GM23338 (cell line): ENCODE data around the gene SRGAP3. TPM values are rescaled to one million over a fixed set of nuclear protein-coding genes. Genes with fewer than 3 reads are reported as not detected.

Experiments used
- ATAC-seq: fragments of 200-7000 bp; cut with Tn5 transposase; 3 replicates; pipeline ENCODE4 v1.9.1; 2020
- DNase-seq: peaks from one replicate; pipeline ENCODE4 v3.0.0-alpha.2; 2015; ENCODE audit warnings: low spot score
- H2AFZ ChIP-seq: fragments of 200-600 bp; sonication (generic); 2 replicates; pipeline ENCODE4 v1.8.0; 2016; ENCODE audit warnings: antibody characterized with exemption, mild to moderate bottlenecking, moderate library complexity
- H3F3A ChIP-seq: fragments of 200-600 bp; sonication (generic); replicated peaks from 2 replicates; pipeline ENCODE4 v1.8.0; 2017; ENCODE audit warnings: antibody characterized with exemption, mixed run types, low read depth
- H3K27ac ChIP-seq: fragments of 200-600 bp; sonication (generic); 2 replicates; pipeline ENCODE4 v1.6.1; 2016; ENCODE audit warnings: low read depth
- H3K27me3 ChIP-seq: fragments of 200-600 bp; sonication (generic); 2 replicates; pipeline ENCODE4 v1.8.0; 2016; ENCODE audit warnings: mild to moderate bottlenecking, mixed run types, moderate library complexity; ENCODE audit not compliant: insufficient read depth
- H3K36me3 ChIP-seq: fragments of 200-600 bp; sonication (generic); 2 replicates; pipeline ENCODE4 v1.8.0; 2016; ENCODE audit warnings: mild to moderate bottlenecking; ENCODE audit not compliant: insufficient read depth
- H3K4me1 ChIP-seq: fragments of 200-600 bp; sonication (generic); 2 replicates; pipeline ENCODE4 v1.8.0; 2016; ENCODE audit warnings: mild to moderate bottlenecking, moderate library complexity; ENCODE audit not compliant: insufficient read depth
- H3K4me2 ChIP-seq: fragments of 200-600 bp; sonication (generic); 2 replicates; pipeline ENCODE4 v1.7.1; 2017; ENCODE audit warnings: mixed run types
- H3K4me3 ChIP-seq: fragments of 200-600 bp; sonication (generic); 2 replicates; pipeline ENCODE4 v1.6.1; 2016; ENCODE audit warnings: mixed run types
- H3K79me2 ChIP-seq: fragments of 200-600 bp; sonication (generic); replicated peaks from 2 replicates; pipeline ENCODE4 v1.8.0; 2017; ENCODE audit warnings: mild to moderate bottlenecking; ENCODE audit not compliant: insufficient read depth
- H3K9me2 ChIP-seq: fragments of 200-600 bp; sonication (generic); 2 replicates; pipeline ENCODE4 v1.8.0; 2017; ENCODE audit not compliant: insufficient read depth
- H4K20me1 ChIP-seq: fragments of 200-600 bp; sonication (generic); replicated peaks from 2 replicates; pipeline ENCODE4 v1.8.0; 2017; ENCODE audit warnings: mild to moderate bottlenecking; ENCODE audit not compliant: insufficient read depth
- H3K27ac Mint-ChIP-seq: 2 replicates; pipeline ENCODE4 v1.8.0; 2020; ENCODE audit warnings: inconsistent platforms, mild to moderate bottlenecking, moderate library complexity, mixed read lengths
- H3K27me3 Mint-ChIP-seq: 3 replicates; pipeline ENCODE4 v1.8.0; 2022; ENCODE audit warnings: low read depth, mild to moderate bottlenecking, moderate library complexity, mixed read lengths, inconsistent platforms; ENCODE audit not compliant: insufficient read depth, poor library complexity
- H3K36me3 Mint-ChIP-seq: 3 replicates; pipeline ENCODE4 v1.8.0; 2021; ENCODE audit warnings: low read depth, mild to moderate bottlenecking, inconsistent platforms, moderate library complexity, mixed read lengths
- H3K4me1 Mint-ChIP-seq: 3 replicates; pipeline ENCODE4 v1.8.0; 2020; ENCODE audit warnings: mild to moderate bottlenecking, inconsistent platforms, mixed read lengths
- H3K4me3 Mint-ChIP-seq: 3 replicates; pipeline ENCODE4 v1.8.0; 2021; ENCODE audit warnings: moderate library complexity, mild to moderate bottlenecking, inconsistent platforms, mixed read lengths
- H3K9me3 Mint-ChIP-seq: 3 replicates; pipeline ENCODE4 v1.8.0; 2020; ENCODE audit warnings: moderate library complexity, mild to moderate bottlenecking, inconsistent platforms, mixed read lengths
- CREB1 ChIP-seq: fragments of 250-450 bp; sonication (Bioruptor Pico); IDR thresholded peaks from 2 replicates; pipeline ENCODE4 v1.5.0; 2020; ENCODE audit warnings: low read depth, mild to moderate bottlenecking, moderate library complexity
- ETS1 ChIP-seq: IDR thresholded peaks from 2 replicates; pipeline ENCODE4 v1.6.1; 2016; ENCODE audit warnings: antibody characterized with exemption
- EZH2 ChIP-seq: fragments of 200-600 bp; sonication (generic); IDR thresholded peaks from one replicate; pipeline ENCODE4 v1.8.0; 2017; ENCODE audit warnings: antibody characterized with exemption, mild to moderate bottlenecking, low read depth; ENCODE audit not compliant: unreplicated experiment
- EZH2phosphoT487 ChIP-seq: fragments of 200-600 bp; sonication (generic); IDR thresholded peaks from one replicate; pipeline ENCODE4 v1.8.1; 2018; ENCODE audit warnings: antibody characterized with exemption; ENCODE audit not compliant: unreplicated experiment
- JUNB ChIP-seq: IDR thresholded peaks from one replicate; pipeline ENCODE4 v1.6.1; 2016; ENCODE audit warnings: antibody characterized with exemption; ENCODE audit not compliant: unreplicated experiment
- NANOG ChIP-seq: IDR thresholded peaks from 2 replicates; pipeline ENCODE4 v1.6.1; 2016; ENCODE audit warnings: antibody characterized with exemption, borderline replicate concordance
- POLR2AphosphoS5 ChIP-seq: IDR thresholded peaks from 2 replicates; pipeline ENCODE4 v1.6.1; 2016; ENCODE audit warnings: antibody characterized with exemption, low read depth
- STAT1 ChIP-seq: IDR thresholded peaks from one replicate; pipeline ENCODE4 v1.6.1; 2016; ENCODE audit warnings: antibody characterized with exemption; ENCODE audit not compliant: unreplicated experiment
- ZNF114 ChIP-seq: fragments of 250-450 bp; sonication (Bioruptor Pico); IDR thresholded peaks from 2 replicates; pipeline ENCODE4 v1.5.0; 2020; ENCODE audit warnings: mild to moderate bottlenecking, moderate library complexity
- ZNF331 ChIP-seq: fragments of 250-450 bp; sonication (Bioruptor Pico); IDR thresholded peaks from 2 replicates; pipeline ENCODE4 v1.5.0; 2020; ENCODE audit warnings: low read depth, mild to moderate bottlenecking, moderate library complexity
- ZNF462 ChIP-seq: fragments of 250-450 bp; sonication (Bioruptor Pico); IDR thresholded peaks from 2 replicates; pipeline ENCODE4 v1.5.0; 2020; ENCODE audit warnings: mild to moderate bottlenecking, moderate library complexity
- polyA plus RNA-seq: library from polyadenylated mRNA; unstranded; fragments of >200 nt; fragmentation: Nextera tagmentation; extraction: Ambion mirVana; gene quantifications from 2 replicates; pipeline ENCODE4 v1.2.1, GENCODE V29; 2016
- total RNA-seq: library from RNA; depleted of rRNA; stranded (reverse); fragments of >200 nt; shearing (Covaris generic); gene quantifications from 2 replicates; pipeline ENCODE4 v1.2.3, GENCODE V29; 2014
- TF ChIP-seq, protein P1 (sequence below), 2 experiments: fragments of 200-600 bp in 1 of 2; sonication (generic) in 1 of 2; conservative IDR thresholded peaks; 2 replicates each; pipeline versions ENCODE4 v1.5.1 to v1.6.1; 2016 to 2017; ENCODE audit warnings: antibody characterized with exemption in 2 of 2, low read depth in 2 of 2, mild to moderate bottlenecking in 2 of 2, moderate library complexity in 1 of 2
- TF ChIP-seq, protein P2 (sequence below): IDR thresholded peaks from one replicate; pipeline ENCODE4 v1.6.1; 2018; ENCODE audit warnings: antibody characterized with exemption; ENCODE audit not compliant: unreplicated experiment

Gene SRGAP3
- total and polyA plus RNA-seq, 2 experiments from 2014 or later = 6.4 to 9.4 TPM

DNA sequence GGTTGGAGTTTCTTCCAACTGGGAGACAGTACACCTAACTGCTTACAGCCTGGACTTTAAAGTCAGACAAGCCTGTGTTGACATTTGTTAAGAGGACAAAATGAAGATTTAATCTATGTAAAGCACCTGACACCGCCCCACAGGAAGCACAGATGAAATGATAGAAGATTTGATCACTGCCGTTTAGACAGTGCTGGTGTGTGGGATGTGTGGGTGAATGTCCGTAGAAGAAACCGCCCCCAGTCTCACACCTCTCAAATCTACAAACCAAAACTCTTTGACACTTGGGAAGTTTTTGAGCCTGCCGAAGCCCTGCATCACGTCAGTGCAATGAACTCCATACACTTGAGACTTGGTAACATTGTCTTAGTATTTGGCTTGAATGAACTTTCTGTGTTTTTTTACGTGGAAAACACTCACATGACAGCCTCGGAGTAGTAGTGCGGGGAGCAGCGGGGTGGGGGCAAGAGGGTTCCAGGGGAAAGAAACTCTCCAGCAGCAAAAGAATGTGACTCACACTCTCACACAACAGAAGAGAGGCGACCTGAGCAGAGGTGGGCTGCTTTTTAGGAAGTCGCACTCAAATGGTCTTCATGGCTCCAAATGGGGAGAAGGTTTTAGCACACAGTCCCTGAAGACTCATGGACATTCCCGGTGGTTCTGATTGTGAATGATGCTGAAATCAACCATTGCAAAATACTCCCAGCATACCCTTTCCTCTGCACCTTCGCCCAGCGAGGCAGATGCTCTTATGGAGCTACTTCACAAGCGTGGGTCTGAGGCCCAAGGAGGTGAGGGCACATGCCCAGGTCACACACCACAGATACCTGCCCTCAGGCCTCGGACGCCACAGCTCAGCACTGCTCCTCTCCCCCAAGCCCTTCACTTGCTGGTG lies 79.2 kb downstream of the SRGAP3 start:
- H3K4me2 ChIP-seq = no peak overlapping the region
- ATAC-seq (no peak), DNase-seq (no peak)
- Mint-ChIP-seq H3K4me1 (peaks cover 6% of the 10 kb centered on the region; the same call in 2 of the 3 replicates), H3K27me3 (peaks cover 3% of the 10 kb centered on the region), H3K9me3 (no peaks in the 10 kb centered on the region), H3K36me3 (no peaks in the 10 kb centered on the region; the same call in 2 of the 3 replicates), H3K27ac (no peak overlapping the region), H3K4me3 (no peak overlapping the region)
- H4K20me1 ChIP-seq = no peaks in the 10 kb centered on the region
- no peak overlapping the region for H3K4me3 ChIP-seq
- no peaks in the 10 kb centered on the region for H3F3A ChIP-seq
- TF ChIP-seq ZNF114 (CRISPR knock-in tag) (no peak), STAT1 (no peak), ZNF462 (CRISPR knock-in tag) (no peak), ZNF331 (CRISPR knock-in tag) (no peak), CREB1 (CRISPR knock-in tag) (no peak), EZH2 (no peak), JUNB (no peak), NANOG (no peak), ETS1 (no peak), POLR2AphosphoS5 (no peak), EZH2phosphoT487 (no peak)
- TF ChIP-seq, protein P1, sequence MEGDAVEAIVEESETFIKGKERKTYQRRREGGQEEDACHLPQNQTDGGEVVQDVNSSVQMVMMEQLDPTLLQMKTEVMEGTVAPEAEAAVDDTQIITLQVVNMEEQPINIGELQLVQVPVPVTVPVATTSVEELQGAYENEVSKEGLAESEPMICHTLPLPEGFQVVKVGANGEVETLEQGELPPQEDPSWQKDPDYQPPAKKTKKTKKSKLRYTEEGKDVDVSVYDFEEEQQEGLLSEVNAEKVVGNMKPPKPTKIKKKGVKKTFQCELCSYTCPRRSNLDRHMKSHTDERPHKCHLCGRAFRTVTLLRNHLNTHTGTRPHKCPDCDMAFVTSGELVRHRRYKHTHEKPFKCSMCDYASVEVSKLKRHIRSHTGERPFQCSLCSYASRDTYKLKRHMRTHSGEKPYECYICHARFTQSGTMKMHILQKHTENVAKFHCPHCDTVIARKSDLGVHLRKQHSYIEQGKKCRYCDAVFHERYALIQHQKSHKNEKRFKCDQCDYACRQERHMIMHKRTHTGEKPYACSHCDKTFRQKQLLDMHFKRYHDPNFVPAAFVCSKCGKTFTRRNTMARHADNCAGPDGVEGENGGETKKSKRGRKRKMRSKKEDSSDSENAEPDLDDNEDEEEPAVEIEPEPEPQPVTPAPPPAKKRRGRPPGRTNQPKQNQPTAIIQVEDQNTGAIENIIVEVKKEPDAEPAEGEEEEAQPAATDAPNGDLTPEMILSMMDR (conservative IDR thresholded peaks at IDR 0.05; ENCODE audit: low read depth in 2 of 2) = no peak
- TF ChIP-seq, protein P2, sequence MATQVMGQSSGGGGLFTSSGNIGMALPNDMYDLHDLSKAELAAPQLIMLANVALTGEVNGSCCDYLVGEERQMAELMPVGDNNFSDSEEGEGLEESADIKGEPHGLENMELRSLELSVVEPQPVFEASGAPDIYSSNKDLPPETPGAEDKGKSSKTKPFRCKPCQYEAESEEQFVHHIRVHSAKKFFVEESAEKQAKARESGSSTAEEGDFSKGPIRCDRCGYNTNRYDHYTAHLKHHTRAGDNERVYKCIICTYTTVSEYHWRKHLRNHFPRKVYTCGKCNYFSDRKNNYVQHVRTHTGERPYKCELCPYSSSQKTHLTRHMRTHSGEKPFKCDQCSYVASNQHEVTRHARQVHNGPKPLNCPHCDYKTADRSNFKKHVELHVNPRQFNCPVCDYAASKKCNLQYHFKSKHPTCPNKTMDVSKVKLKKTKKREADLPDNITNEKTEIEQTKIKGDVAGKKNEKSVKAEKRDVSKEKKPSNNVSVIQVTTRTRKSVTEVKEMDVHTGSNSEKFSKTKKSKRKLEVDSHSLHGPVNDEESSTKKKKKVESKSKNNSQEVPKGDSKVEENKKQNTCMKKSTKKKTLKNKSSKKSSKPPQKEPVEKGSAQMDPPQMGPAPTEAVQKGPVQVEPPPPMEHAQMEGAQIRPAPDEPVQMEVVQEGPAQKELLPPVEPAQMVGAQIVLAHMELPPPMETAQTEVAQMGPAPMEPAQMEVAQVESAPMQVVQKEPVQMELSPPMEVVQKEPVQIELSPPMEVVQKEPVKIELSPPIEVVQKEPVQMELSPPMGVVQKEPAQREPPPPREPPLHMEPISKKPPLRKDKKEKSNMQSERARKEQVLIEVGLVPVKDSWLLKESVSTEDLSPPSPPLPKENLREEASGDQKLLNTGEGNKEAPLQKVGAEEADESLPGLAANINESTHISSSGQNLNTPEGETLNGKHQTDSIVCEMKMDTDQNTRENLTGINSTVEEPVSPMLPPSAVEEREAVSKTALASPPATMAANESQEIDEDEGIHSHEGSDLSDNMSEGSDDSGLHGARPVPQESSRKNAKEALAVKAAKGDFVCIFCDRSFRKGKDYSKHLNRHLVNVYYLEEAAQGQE = no peak
- no peak overlapping the region for H2AFZ ChIP-seq
- no peaks in the 10 kb centered on the region for H3K9me2 ChIP-seq
- H3K36me3 ChIP-seq = no peaks in the 10 kb centered on the region
- no peaks in the 10 kb centered on the region for H3K79me2 ChIP-seq
- no peaks in the 10 kb centered on the region for H3K27me3 ChIP-seq
- no peak overlapping the region for H3K27ac ChIP-seq
- 0 out of 2 replicates have a peak, but pooled peaks cover 4% of the 10 kb centered on the region for H3K4me1 ChIP-seq
